G401 (cell line): ENCODE data around the gene MARK3. TPM values are rescaled to one million over a fixed set of nuclear protein-coding genes. Genes with fewer than 3 reads are reported as not detected.

Source experiments
- DNase-seq: peaks from one replicate; pipeline ENCODE4 v3.0.0-alpha.2; 2015; ENCODE audit warnings: low spot score
- in situ Hi-C: cut with HindIII; loops from 2 replicates; pipeline ENCODE4 v1.10.0; 2016; ENCODE audit warnings: low sequenced_read_pairs, mixed read lengths
- total RNA-seq: library from RNA; depleted of rRNA; stranded (reverse); fragments of >200 nt; shearing (Covaris generic); gene quantifications from 2 replicates; pipeline ENCODE4 v1.2.3, GENCODE V29; 2014

The MARK3 gene
- total RNA-seq, 1 experiment from 2014 or later, result 84.8 TPM

- no peak for DNase-seq
- in situ Hi-C loops, result no loop called here
Measured at GRCh38 chr14:103537175-103537990, 152.2 kb downstream of the MARK3 start.

GRCh38 chr14:103538291-103539055, 153.3 kb downstream of the MARK3 start:
- DNase-seq, result peak; percentile 74
- in situ Hi-C loops, result no loop called here

- in situ Hi-C loops, result no loop called here
- no peak for DNase-seq
Measured at GRCh38 chr14:103539056-103539825, 154.0 kb downstream of the MARK3 start.

- in situ Hi-C loops, result no loop called here
- no peak for DNase-seq
Measured at GRCh38 chr14:103540821-103541708, 155.8 kb downstream of the MARK3 start.

GRCh38 chr14:103541709-103542604, 156.7 kb downstream of the MARK3 start:
- DNase-seq, result no peak
- in situ Hi-C loops, result no loop called here

- DNase-seq, result no peak
- in situ Hi-C loops, result no loop called here
Measured at GRCh38 chr14:103542605-103543088, 157.4 kb downstream of the MARK3 start.

GRCh38 chr14:103543140-103543539, 157.9 kb downstream of the MARK3 start:
- in situ Hi-C loops, result no loop called here
- DNase-seq, result no peak

GRCh38 chr14:103543721-103544387, 158.6 kb downstream of the MARK3 start:
- no peak for DNase-seq
- in situ Hi-C loops, result no loop called here

- peak; percentile 92 for DNase-seq
- in situ Hi-C loops, result no loop called here
Measured at GRCh38 chr14:103544388-103545218, 159.4 kb downstream of the MARK3 start.

GRCh38 chr14:103545219-103545914, 160.2 kb downstream of the MARK3 start:
- DNase-seq, result no peak
- in situ Hi-C loops, result no loop called here

GRCh38 chr14:103545915-103546651, 160.9 kb downstream of the MARK3 start:
- DNase-seq, result no peak
- in situ Hi-C loops, result no loop called here

- in situ Hi-C loops, result no loop called here
- DNase-seq, result peak; percentile 94
Measured at GRCh38 chr14:103546652-103547454, 161.6 kb downstream of the MARK3 start.

- DNase-seq, result no peak
- in situ Hi-C loops, result no loop called here
Measured at GRCh38 chr14:103547455-103547940, 162.3 kb downstream of the MARK3 start.

GRCh38 chr14:103547941-103548462, 162.8 kb downstream of the MARK3 start:
- in situ Hi-C loops, result no loop called here
- no peak for DNase-seq
